ENCODE results near the gene DCAF10.
A peak's percentile ranks its signal among the peaks of the same experiment; 100 is the strongest.

The DCAF10 gene

DNA sequence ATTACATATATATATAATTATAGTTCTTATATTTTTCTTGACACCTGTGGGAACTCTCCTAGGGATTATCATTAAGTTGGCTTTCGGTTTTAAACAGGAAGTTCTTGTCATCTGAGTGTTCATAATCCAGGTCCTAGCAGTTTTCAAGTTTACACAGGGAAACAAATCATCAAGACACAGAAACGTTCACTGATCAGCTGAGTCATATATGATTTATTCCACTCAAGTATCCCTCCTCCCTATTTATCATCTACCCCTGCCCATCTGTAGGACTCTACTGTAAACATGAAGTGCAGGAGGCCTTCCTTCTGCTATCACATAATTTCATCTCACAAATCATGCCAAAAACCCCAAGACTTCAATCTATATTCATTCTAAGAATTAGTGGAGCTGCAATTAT is 97.1 kb downstream of the DCAF10 start:
- H3K27me3 ChIP-seq (ENCODE audit: insufficient read depth, low read length), result no peaks in the 10 kb centered on the region
- H3K4me3 ChIP-seq (ENCODE audit: low read length), result no peak overlapping the region
- H2AFZ ChIP-seq (ENCODE audit: low read depth, low read length), result no peak overlapping the region
- H3K4me1 ChIP-seq (ENCODE audit: insufficient read depth, low read length), result peaks cover 6% of the 10 kb centered on the region
- H3K9me3 ChIP-seq (ENCODE audit: low read length), result no peaks in the 10 kb centered on the region
- peaks cover 43% of the 10 kb centered on the region for H3K36me3 ChIP-seq (ENCODE audit: insufficient read depth, low read length)

GRCh38 chr9:37899041-37899440 is 98.4 kb downstream of the DCAF10 start:
- H3K36me3 ChIP-seq (ENCODE audit: insufficient read depth, low read length), result peaks cover 32% of the 10 kb centered on the region
- H3K9me3 ChIP-seq (ENCODE audit: low read length), result no peaks in the 10 kb centered on the region
- no peak overlapping the region for H2AFZ ChIP-seq (ENCODE audit: low read depth, low read length)
- H3K27me3 ChIP-seq (ENCODE audit: insufficient read depth, low read length), result no peaks in the 10 kb centered on the region
- peaks cover 12% of the 10 kb centered on the region for H3K4me1 ChIP-seq (ENCODE audit: insufficient read depth, low read length)
- no peak overlapping the region for H3K4me3 ChIP-seq (ENCODE audit: low read length)

- H2AFZ ChIP-seq (ENCODE audit: low read depth, low read length), result no peak overlapping the region
- H3K9me3 ChIP-seq (ENCODE audit: low read length), result no peaks in the 10 kb centered on the region
- H3K4me3 ChIP-seq (ENCODE audit: low read length), result peak overlapping the region; percentile 61
- H3K4me1 ChIP-seq (ENCODE audit: insufficient read depth, low read length), result peaks cover 15% of the 10 kb centered on the region
- peaks cover 11% of the 10 kb centered on the region for H3K36me3 ChIP-seq (ENCODE audit: insufficient read depth, low read length)
- no peaks in the 10 kb centered on the region for H3K27me3 ChIP-seq (ENCODE audit: insufficient read depth, low read length)
Measured at GRCh38 chr9:37902131-37902530, 101.5 kb downstream of the DCAF10 start.

GRCh38 chr9:37902796-37903646 is 102.4 kb downstream of the DCAF10 start:
- Histone ChIP-seq H2AFZ (ENCODE audit: low read depth, low read length) (peak overlapping the region; percentile 90), H3K4me1 (ENCODE audit: insufficient read depth, low read length) (peaks cover 15% of the 10 kb centered on the region), H3K4me3 (ENCODE audit: low read length) (peak overlapping the region; percentile 61), H3K9me3 (ENCODE audit: low read length) (no peaks in the 10 kb centered on the region), H3K36me3 (ENCODE audit: insufficient read depth, low read length) (peaks cover 7% of the 10 kb centered on the region), H3K27me3 (ENCODE audit: insufficient read depth, low read length) (no peaks in the 10 kb centered on the region)

- H3K36me3 ChIP-seq (ENCODE audit: insufficient read depth, low read length), result peaks cover 5% of the 10 kb centered on the region
- H2AFZ ChIP-seq (ENCODE audit: low read depth, low read length), result peak within 1 kb of the TSS; percentile 90
Measured at GRCh38 chr9:37903647-37904444, 103.2 kb downstream of the DCAF10 start, which contains the start of gene SLC25A51. Gene SLC25A51, minus strand, starts transcription at chr9:37904127. Its CDS starts 15,577 bp downstream, at chr9:37888550.

DNA sequence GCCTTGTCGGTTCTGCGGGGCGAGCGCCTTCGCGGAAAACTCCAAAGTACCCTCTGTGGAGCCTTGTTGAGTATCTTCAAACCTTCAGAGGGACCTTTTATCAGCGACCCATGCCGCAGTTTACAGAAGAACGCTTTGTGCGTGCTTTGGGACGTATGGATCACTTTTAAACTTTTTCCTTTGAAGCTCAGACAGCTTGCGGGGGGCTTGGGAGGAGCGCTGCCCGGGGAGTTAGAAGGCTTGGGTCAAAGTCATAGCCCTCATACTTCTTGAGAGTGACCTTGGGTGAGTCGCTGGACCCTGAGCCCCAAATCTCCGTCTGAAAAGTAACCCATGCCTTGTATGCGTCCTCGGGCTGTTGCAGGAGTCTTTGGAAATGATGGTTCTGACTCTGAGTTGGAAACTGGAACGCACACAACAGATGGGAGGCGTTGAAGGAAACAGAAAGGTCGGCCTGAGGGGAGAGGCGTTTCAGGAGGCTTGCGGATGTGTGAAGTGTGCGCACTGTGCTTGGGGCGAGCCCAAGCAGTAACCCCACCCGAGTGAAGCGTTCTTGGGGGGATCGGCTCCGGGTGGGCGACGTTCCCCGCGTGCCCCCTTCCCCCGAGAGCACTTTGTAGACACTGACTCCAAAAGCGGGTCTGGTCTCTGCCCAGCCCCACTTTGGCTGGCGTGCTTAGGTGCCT is 104.0 kb downstream of the DCAF10 start:
- H3K4me1 ChIP-seq (ENCODE audit: insufficient read depth, low read length), result peaks cover 15% of the 10 kb centered on the region
- H3K4me3 ChIP-seq (ENCODE audit: low read length), result peak overlapping the region; percentile 61
- no peaks in the 10 kb centered on the region for H3K9me3 ChIP-seq (ENCODE audit: low read length)
- H3K27me3 ChIP-seq (ENCODE audit: insufficient read depth, low read length), result no peaks in the 10 kb centered on the region
- no peaks in the 10 kb centered on the region for H3K36me3 ChIP-seq (ENCODE audit: insufficient read depth, low read length)
- H2AFZ ChIP-seq (ENCODE audit: low read depth, low read length), result peak overlapping the region; percentile 90

More at GRCh38 chr9:37903647-37904444, 103.2 kb downstream of the DCAF10 start, which contains the start of gene SLC25A51:
- peaks cover 15% of the 10 kb centered on the region for H3K4me1 ChIP-seq (ENCODE audit: insufficient read depth, low read length)
- no peaks in the 10 kb centered on the region for H3K27me3 ChIP-seq (ENCODE audit: insufficient read depth, low read length)
- H3K4me3 ChIP-seq (ENCODE audit: low read length), result peak within 1 kb of the TSS; percentile 61
- H3K9me3 ChIP-seq (ENCODE audit: low read length), result no peaks in the 10 kb centered on the region

DNA sequence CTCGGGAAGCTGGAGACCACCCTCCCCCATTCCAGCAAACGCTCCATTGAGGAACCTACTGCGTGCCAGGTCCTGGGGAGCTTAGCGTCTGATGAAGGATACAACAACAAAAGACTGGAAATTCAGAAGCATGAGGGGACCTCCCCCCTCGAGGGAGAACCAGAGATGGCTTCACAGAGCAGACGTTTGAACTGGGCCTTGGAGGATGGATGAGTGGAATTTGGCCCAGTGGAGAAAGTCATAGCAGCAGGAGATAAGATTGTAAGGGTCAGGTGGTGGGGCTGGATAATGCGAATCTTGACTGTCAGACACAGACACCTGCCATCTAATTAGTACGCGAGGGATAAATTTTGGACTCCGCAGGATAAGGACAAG is 104.5 kb downstream of the DCAF10 start:
- H3K4me1 ChIP-seq (ENCODE audit: insufficient read depth, low read length), result peaks cover 15% of the 10 kb centered on the region
- no peaks in the 10 kb centered on the region for H3K27me3 ChIP-seq (ENCODE audit: insufficient read depth, low read length)
- no peaks in the 10 kb centered on the region for H3K9me3 ChIP-seq (ENCODE audit: low read length)
- no peaks in the 10 kb centered on the region for H3K36me3 ChIP-seq (ENCODE audit: insufficient read depth, low read length)
- no peak overlapping the region for H2AFZ ChIP-seq (ENCODE audit: low read depth, low read length)
- no peak overlapping the region for H3K4me3 ChIP-seq (ENCODE audit: low read length)

- no peaks in the 10 kb centered on the region for H3K36me3 ChIP-seq (ENCODE audit: insufficient read depth, low read length)
- H2AFZ ChIP-seq (ENCODE audit: low read depth, low read length), result no peak overlapping the region
- no peak overlapping the region for H3K4me3 ChIP-seq (ENCODE audit: low read length)
- peaks cover 15% of the 10 kb centered on the region for H3K4me1 ChIP-seq (ENCODE audit: insufficient read depth, low read length)
- H3K27me3 ChIP-seq (ENCODE audit: insufficient read depth, low read length), result no peaks in the 10 kb centered on the region
- no peaks in the 10 kb centered on the region for H3K9me3 ChIP-seq (ENCODE audit: low read length)
Measured at GRCh38 chr9:37905776-37906175, 105.2 kb downstream of the DCAF10 start.

DNA sequence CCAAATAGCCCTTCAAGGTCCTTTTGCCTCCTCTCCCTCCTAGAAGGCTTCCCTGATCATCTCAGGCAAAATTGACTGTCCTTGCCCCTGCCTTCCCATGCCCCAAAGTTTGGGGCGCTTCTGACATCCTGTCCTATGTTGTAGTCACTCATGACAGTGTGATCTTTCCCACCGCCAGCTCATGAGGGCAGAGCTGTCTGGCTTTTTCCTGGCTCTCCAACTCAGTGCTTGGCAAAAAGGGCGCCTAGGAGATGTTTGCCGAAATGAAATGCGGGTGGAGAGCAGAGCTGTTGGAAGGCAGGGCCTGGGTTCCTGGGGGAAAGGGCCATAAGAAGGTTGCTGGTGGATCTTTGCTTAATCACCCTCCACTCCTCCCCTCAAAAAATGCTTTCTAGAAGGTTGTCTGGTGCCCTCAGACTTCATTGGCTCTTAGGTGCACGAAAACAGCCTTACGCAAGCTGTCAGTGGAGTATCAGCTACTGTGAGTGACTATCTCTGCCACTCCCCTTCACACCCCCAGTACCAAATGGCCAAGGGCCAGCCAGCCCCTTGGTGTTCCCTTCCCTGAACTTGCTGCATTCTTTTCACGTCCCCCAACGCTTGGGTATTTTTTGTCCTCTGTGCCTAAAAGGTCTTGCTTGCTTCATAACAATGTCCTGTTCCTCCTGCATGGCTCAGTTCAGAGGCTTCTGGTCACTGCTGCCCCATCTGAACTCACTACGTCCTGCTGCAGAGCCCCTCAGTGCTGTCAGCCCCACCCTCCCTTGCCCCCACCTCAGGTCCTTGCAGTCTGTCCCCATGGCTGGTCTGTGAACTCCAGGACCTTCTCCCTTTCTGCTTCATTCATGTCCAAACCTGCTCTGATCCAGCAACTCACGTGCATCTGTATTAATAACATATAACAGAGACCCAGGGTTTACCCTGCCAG is 106.0 kb downstream of the DCAF10 start:
- Histone ChIP-seq H3K27me3 (ENCODE audit: insufficient read depth, low read length) (no peaks in the 10 kb centered on the region), H2AFZ (ENCODE audit: low read depth, low read length) (no peak overlapping the region), H3K36me3 (ENCODE audit: insufficient read depth, low read length) (no peaks in the 10 kb centered on the region), H3K4me1 (ENCODE audit: insufficient read depth, low read length) (peaks cover 15% of the 10 kb centered on the region), H3K4me3 (ENCODE audit: low read length) (no peak overlapping the region), H3K9me3 (ENCODE audit: low read length) (no peaks in the 10 kb centered on the region)

GRCh38 chr9:37908283-37908682 is 107.7 kb downstream of the DCAF10 start:
- Histone ChIP-seq H3K4me1 (ENCODE audit: insufficient read depth, low read length) (peaks cover 4% of the 10 kb centered on the region), H3K4me3 (ENCODE audit: low read length) (no peak overlapping the region), H2AFZ (ENCODE audit: low read depth, low read length) (no peak overlapping the region), H3K9me3 (ENCODE audit: low read length) (no peaks in the 10 kb centered on the region), H3K27me3 (ENCODE audit: insufficient read depth, low read length) (no peaks in the 10 kb centered on the region), H3K36me3 (ENCODE audit: insufficient read depth, low read length) (no peaks in the 10 kb centered on the region)

DNA sequence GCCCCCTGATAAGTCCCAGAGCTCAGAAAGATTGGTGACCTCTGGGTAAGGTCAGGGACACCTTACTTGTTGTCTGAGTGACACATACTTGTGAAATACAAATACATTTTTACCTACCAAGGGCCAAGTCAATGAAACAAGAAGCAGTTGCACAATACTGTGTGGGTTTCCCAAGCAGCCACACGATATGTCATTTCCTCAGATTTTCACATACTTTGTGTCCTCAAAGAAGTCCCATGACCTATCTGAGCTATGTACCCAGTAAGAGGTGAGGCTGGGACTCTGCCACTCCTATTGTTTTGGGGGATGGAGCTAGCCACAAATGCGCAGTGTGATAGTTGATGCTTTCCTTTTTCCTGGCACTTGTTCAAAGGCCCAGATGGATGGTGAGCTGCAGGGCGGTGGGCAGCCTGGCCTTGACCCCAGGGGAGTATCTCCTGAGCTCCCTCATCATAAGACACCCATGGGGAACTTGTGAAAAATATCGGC is 108.1 kb downstream of the DCAF10 start:
- Histone ChIP-seq H3K4me3 (ENCODE audit: low read length) (no peak overlapping the region), H3K4me1 (ENCODE audit: insufficient read depth, low read length) (peaks cover 3% of the 10 kb centered on the region), H3K36me3 (ENCODE audit: insufficient read depth, low read length) (no peaks in the 10 kb centered on the region), H3K27me3 (ENCODE audit: insufficient read depth, low read length) (no peaks in the 10 kb centered on the region), H3K9me3 (ENCODE audit: low read length) (no peaks in the 10 kb centered on the region), H2AFZ (ENCODE audit: low read depth, low read length) (no peak overlapping the region)

- Histone ChIP-seq H3K27me3 (ENCODE audit: insufficient read depth, low read length) (no peaks in the 10 kb centered on the region), H2AFZ (ENCODE audit: low read depth, low read length) (no peak overlapping the region), H3K36me3 (ENCODE audit: insufficient read depth, low read length) (no peaks in the 10 kb centered on the region), H3K4me3 (ENCODE audit: low read length) (no peak overlapping the region), H3K4me1 (ENCODE audit: insufficient read depth, low read length) (peaks cover 3% of the 10 kb centered on the region), H3K9me3 (ENCODE audit: low read length) (no peaks in the 10 kb centered on the region)
Measured at GRCh38 chr9:37909326-37909725, 108.7 kb downstream of the DCAF10 start.

Measured in neuron (in vitro differentiated cells).